Nephron progenitor cell (in vitro differentiated cells): ENCODE data around the gene STX16.

Experiments used
- DNase-seq: peaks from one replicate; pipeline ENCODE4 v3.0.0; 2021
- H3K27ac Mint-ChIP-seq: 2 replicates; pipeline ENCODE4 v1.8.0; 2021; ENCODE audit warnings: mild to moderate bottlenecking, moderate library complexity, mixed read lengths
- H3K27me3 Mint-ChIP-seq: 2 replicates; pipeline ENCODE4 v1.8.0; 2021; ENCODE audit warnings: mild to moderate bottlenecking, low read depth, mixed read lengths; ENCODE audit not compliant: poor library complexity
- H3K36me3 Mint-ChIP-seq: 2 replicates; pipeline ENCODE4 v1.8.0; 2021; ENCODE audit warnings: low read depth, mixed read lengths
- H3K4me1 Mint-ChIP-seq: 2 replicates; pipeline ENCODE4 v1.8.0; 2021; ENCODE audit warnings: mixed read lengths
- H3K4me3 Mint-ChIP-seq: 2 replicates; pipeline ENCODE4 v1.8.0; 2021; ENCODE audit warnings: mild to moderate bottlenecking, moderate library complexity, mixed read lengths
- H3K9me3 Mint-ChIP-seq: 2 replicates; pipeline ENCODE4 v1.8.0; 2021; ENCODE audit warnings: mild to moderate bottlenecking, moderate library complexity, mixed read lengths
- TF ChIP-seq, protein P1 (sequence below): fragments of 200-600 bp; sonication (generic); IDR thresholded peaks from 2 replicates; pipeline ENCODE4 v1.5.0; 2021; ENCODE audit warnings: antibody characterized with exemption

The STX16 gene

DNA sequence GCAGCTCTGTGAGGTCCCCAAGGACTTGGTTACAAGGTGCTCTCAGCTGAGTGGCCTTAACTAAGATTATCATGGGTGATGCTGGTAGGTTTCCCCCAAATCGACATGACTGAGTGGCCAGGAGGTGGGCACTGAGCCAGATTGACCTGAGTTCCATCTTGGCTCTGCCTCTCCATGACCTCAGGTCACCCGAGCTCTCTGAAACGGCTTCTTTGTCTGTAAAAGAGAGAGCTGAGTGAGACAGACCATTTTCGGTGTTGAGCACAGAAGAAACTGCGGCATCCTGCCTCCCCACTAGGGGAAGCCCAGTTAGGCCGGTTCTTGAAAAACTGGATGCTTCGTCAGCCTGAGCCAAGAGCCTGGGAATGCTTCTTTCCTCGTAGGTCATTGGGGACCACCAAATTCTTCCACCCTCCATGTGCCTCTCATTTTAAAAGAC, 14.1 kb upstream of the STX16 start:
- peaks cover 6% of the 10 kb centered on the region for H3K27me3 Mint-ChIP-seq
- H3K36me3 Mint-ChIP-seq = no peaks in the 10 kb centered on the region
- peaks cover 9% of the 10 kb centered on the region for H3K9me3 Mint-ChIP-seq
- TF ChIP-seq, protein P1, sequence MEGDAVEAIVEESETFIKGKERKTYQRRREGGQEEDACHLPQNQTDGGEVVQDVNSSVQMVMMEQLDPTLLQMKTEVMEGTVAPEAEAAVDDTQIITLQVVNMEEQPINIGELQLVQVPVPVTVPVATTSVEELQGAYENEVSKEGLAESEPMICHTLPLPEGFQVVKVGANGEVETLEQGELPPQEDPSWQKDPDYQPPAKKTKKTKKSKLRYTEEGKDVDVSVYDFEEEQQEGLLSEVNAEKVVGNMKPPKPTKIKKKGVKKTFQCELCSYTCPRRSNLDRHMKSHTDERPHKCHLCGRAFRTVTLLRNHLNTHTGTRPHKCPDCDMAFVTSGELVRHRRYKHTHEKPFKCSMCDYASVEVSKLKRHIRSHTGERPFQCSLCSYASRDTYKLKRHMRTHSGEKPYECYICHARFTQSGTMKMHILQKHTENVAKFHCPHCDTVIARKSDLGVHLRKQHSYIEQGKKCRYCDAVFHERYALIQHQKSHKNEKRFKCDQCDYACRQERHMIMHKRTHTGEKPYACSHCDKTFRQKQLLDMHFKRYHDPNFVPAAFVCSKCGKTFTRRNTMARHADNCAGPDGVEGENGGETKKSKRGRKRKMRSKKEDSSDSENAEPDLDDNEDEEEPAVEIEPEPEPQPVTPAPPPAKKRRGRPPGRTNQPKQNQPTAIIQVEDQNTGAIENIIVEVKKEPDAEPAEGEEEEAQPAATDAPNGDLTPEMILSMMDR = peak; percentile 7
- H3K27ac Mint-ChIP-seq = no peak overlapping the region
- DNase-seq = no peak
- no peak overlapping the region for H3K4me3 Mint-ChIP-seq
- peaks cover 50% of the 10 kb centered on the region for H3K4me1 Mint-ChIP-seq

DNA sequence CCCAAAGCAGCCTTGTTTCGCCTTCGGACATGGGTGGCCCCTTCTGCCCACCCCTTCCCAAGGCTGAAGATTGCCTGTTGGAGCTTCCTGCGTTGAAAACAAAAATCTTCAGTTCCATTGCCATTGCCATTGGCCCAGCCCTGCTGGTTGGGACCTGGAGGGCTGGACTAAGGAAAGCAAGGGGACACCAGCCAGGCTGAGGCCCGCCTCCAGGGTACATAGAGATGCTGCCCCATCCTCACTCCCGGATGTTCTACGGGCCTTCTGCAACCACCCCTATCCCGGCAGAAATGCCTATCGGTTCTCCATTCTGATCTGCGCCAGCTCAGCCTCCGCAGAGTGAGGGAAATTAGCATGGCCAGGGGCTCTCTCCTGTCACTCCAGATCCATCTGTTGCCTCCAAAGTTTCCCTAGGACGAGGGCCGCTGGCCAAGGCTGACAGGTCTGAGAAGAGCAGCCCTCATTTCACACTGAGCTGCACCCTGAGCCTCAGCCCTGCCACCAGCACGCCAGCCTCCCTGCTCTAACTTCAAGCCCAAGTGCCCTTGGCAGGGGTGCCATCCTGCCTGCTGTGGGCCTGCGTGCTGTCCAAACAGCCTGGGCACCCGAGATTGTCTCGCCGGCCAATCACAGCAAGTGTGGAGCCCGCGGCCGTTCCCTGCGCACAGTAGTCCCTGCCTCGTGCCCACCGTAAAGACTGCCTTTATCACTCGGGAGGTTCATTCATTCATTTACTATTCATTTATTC, 13.4 kb upstream of the STX16 start:
- no peak for DNase-seq
- H3K4me1 Mint-ChIP-seq = peaks cover 56% of the 10 kb centered on the region
- TF ChIP-seq, protein P1 = no peak
- peaks cover 7% of the 10 kb centered on the region for H3K27me3 Mint-ChIP-seq
- peaks cover 14% of the 10 kb centered on the region for H3K9me3 Mint-ChIP-seq
- H3K4me3 Mint-ChIP-seq = no peak overlapping the region
- no peaks in the 10 kb centered on the region for H3K36me3 Mint-ChIP-seq
- H3K27ac Mint-ChIP-seq = no peak overlapping the region

DNA sequence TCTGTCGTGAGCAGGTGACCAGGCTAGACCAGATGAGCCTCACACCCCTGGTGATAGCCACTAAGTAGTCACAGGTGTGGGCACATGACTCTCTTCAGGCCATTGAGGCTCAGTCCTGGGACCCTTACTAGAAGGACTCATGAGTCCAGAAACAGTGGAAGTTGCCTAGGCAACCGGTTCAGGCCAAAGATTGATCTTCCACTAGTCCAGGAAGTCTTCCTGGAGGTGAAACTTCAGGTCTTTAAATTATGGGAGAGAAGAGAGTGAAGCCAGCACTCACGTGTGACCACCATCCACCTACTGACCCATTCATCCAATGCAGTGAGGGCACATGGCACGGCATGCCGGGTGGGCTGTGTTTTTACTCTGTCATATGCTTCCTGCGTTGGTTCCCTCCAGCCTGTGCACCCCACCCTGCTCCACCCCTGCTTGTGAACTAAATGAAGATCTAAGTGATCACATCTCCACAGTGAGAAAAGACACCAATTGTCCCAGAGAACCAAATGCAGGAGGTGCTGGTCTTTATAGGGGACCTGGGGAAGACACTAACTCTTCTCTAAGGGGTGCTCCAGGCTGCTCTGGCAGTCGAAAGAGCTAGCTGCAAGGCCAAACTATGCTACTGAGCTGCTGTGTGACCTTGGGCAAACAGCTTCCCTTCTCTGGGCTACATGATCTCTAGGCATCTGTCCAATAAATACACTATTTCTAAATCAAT, 12.5 kb upstream of the STX16 start:
- Mint-ChIP-seq H3K4me3 (no peak overlapping the region), H3K4me1 (peaks cover 56% of the 10 kb centered on the region), H3K9me3 (peaks cover 14% of the 10 kb centered on the region), H3K27ac (no peak overlapping the region), H3K27me3 (peaks cover 11% of the 10 kb centered on the region), H3K36me3 (no peaks in the 10 kb centered on the region)
- TF ChIP-seq, protein P1 = no peak
- DNase-seq = no peak

DNA sequence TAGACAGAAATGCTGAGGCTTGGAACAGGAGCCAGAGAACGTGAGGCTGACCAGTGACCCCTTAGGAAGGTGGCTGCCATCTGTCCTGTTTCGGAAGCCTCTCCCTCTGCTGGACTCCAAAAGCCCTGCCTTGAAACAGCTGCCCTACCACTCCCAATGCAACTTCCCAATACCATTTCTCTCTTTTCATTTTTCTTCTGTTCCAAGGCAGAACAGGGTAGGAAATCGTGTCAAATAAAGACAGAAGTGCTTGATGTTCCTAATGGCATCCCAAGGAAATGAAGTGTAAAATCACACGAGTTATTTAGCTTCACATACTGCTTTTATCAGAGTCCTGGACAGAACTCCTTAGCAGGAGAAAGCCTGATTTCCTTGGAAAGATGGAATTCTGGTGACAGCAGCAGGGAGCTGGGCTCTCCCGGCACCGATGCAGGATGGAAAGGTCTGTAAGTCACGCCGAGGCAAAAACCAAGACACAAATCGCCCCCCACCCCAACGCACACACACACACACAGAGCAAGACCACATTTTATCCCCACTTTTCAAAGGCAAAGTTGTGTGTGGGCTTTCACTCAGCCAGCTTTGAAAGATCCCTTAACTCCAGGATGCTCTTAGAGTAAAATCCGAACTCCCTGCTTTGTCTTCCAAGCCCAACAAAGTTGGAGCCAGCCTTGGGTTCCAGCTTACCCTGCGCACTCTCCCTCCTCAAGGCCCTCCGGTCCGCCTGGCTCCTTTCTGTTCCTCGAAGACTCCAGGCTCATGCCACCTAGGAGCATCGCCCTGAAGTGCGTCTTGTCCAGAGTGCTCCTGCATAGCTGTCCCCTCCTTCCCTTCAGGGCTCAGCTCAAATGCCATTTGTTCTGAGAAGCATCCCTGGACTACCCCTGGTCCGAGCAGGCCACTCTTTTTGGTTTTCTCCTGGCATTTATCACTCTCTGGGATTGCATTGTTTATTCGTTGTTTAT, 11.6 kb upstream of the STX16 start:
- H3K27me3 Mint-ChIP-seq = peaks cover 11% of the 10 kb centered on the region
- H3K9me3 Mint-ChIP-seq = peaks cover 14% of the 10 kb centered on the region
- TF ChIP-seq, protein P1 = no peak
- no peaks in the 10 kb centered on the region for H3K36me3 Mint-ChIP-seq
- no peak overlapping the region for H3K4me3 Mint-ChIP-seq
- H3K27ac Mint-ChIP-seq = no peak overlapping the region
- H3K4me1 Mint-ChIP-seq = peaks cover 49% of the 10 kb centered on the region
- DNase-seq = no peak

DNA sequence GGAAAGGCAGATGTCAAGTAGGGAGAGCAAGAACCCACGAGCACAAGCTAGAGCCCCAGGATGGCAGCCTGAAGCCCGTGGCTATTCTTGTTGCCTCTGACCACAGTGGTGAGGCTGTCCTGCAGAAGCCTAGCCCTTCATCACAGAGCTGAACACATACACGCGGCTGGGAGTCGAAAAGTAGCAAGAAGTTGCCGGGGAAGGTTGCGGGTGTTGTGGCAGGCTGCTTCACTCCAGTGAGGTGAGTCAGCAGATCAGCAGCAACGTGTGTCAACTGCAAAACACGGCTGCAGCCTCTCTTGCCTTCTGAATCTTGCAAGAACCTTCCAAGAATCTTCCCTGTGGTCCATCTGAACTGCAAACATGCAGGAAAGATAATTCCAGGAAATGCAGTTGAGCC, 10.6 kb upstream of the STX16 start:
- Mint-ChIP-seq H3K27ac (no peak overlapping the region), H3K27me3 (peaks cover 11% of the 10 kb centered on the region), H3K36me3 (no peaks in the 10 kb centered on the region), H3K4me1 (peaks cover 41% of the 10 kb centered on the region), H3K9me3 (peaks cover 14% of the 10 kb centered on the region), H3K4me3 (no peak overlapping the region)
- DNase-seq = no peak
- TF ChIP-seq, protein P1 = no peak
